H1 (cell line): ENCODE measurements around the gene NSF. TPM values are rescaled to one million over a fixed set of nuclear protein-coding genes. Genes with fewer than 3 reads are reported as not detected.

ENCODE experiments used
- CTCF ChIA-PET: fragments of 300-600 bp; sonication (Branson Sonifier 250); formaldehyde crosslinking; loops from one replicate; lab custom pipeline; 2021; ENCODE audit not compliant: partially characterized antibody; lab: Charles Lee
- POLR2A ChIA-PET: fragments of 300-600 bp; sonication (Branson Sonifier 250); formaldehyde crosslinking; loops from one replicate; lab custom pipeline; 2021; ENCODE audit warnings: inconsistent platforms; ENCODE audit not compliant: partially characterized antibody; lab: Charles Lee
- DNase-seq, 2 experiments: peaks; one replicate each; pipeline versions ENCODE4 v3.0.0 to v3.0.0-alpha.2; 2010 to 2022; ENCODE audit warnings: low spot score in 2 of 2, low read depth in 1 of 2, mixed read lengths in 1 of 2
- FAIRE-seq: peaks from 2 replicates; lab custom pipeline; 2011; peaks lifted over from hg19 to GRCh38; lab: Jason Lieb, UNC
- H2AFZ ChIP-seq: 2 replicates; pipeline ENCODE4 v1.8.1; 2012; ENCODE audit warnings: low read length, inconsistent platforms
- H2AK5ac ChIP-seq: 2 replicates; pipeline ENCODE4 v1.6.1; 2013; ENCODE audit warnings: low read depth, low read length
- H2BK120ac ChIP-seq: replicated peaks from 2 replicates; pipeline ENCODE3; 2013; ENCODE audit warnings: low read depth, low read length, inconsistent platforms
- H2BK12ac ChIP-seq: 2 replicates; pipeline ENCODE4 v1.6.1; 2013; ENCODE audit warnings: low read depth, low read length
- H2BK15ac ChIP-seq: 2 replicates; pipeline ENCODE4 v1.6.1; 2013; ENCODE audit warnings: low read length
- H2BK20ac ChIP-seq: 2 replicates; pipeline ENCODE4 v1.6.1; 2013; ENCODE audit warnings: low read length
- H2BK5ac ChIP-seq: 2 replicates; pipeline ENCODE4 v1.6.1; 2013; ENCODE audit warnings: low read depth, low read length
- H3K14ac ChIP-seq: 2 replicates; pipeline ENCODE4 v1.6.1; 2013; ENCODE audit warnings: inconsistent platforms; ENCODE audit not compliant: insufficient read length
- H3K18ac ChIP-seq: 2 replicates; pipeline ENCODE4 v1.6.1; 2013; ENCODE audit warnings: low read length; ENCODE audit errors: extremely low read depth
- H3K23ac ChIP-seq: 2 replicates; pipeline ENCODE4 v1.6.1; 2013; ENCODE audit warnings: inconsistent platforms; ENCODE audit not compliant: insufficient read length
- H3K23me2 ChIP-seq: 2 replicates; pipeline ENCODE4 v1.6.1; 2013; ENCODE audit warnings: low read depth, low read length
- H3K27ac ChIP-seq: 2 replicates; pipeline ENCODE4 v1.6.1; 2011; ENCODE audit warnings: low read depth, low read length, inconsistent platforms
- H3K27me3 ChIP-seq, 4 experiments: replicated peaks in 1 of 4; 1 replicate in 1 of 4; 2 replicates in 3 of 4; pipeline versions ENCODE4 v1.6.1 to v1.8.1; 2011 to 2013; ENCODE audit warnings: low read length in 3 of 4, mild to moderate bottlenecking in 3 of 4, inconsistent platforms in 2 of 4, mixed read lengths in 2 of 4, moderate library complexity in 1 of 4; ENCODE audit not compliant: control insufficient read depth in 3 of 4, insufficient read depth in 3 of 4; ENCODE audit errors: extremely low read depth in 1 of 4
- H3K36me3 ChIP-seq, 4 experiments: 2 replicates each; pipeline versions ENCODE4 v1.6.1 to v1.8.1; 2011 to 2013; ENCODE audit warnings: mild to moderate bottlenecking in 4 of 4, low read length in 3 of 4, moderate library complexity in 2 of 4, control low read depth in 1 of 4, inconsistent platforms in 1 of 4; ENCODE audit not compliant: insufficient read depth in 4 of 4, control insufficient read depth in 2 of 4
- H3K4ac ChIP-seq: replicated peaks from 2 replicates; pipeline ENCODE3; 2013; ENCODE audit warnings: low read length, low read depth, mixed read lengths, inconsistent platforms; ENCODE audit not compliant: insufficient read length
- H3K4me1 ChIP-seq, 4 experiments: replicated peaks in 1 of 4; 1 replicate in 1 of 4; 2 replicates in 3 of 4; pipeline versions ENCODE4 v1.6.1 to v1.8.1; 2011 to 2013; ENCODE audit warnings: low read length in 3 of 4, inconsistent platforms in 2 of 4, mixed read lengths in 1 of 4; ENCODE audit not compliant: insufficient read depth in 4 of 4, control insufficient read depth in 3 of 4
- H3K4me2 ChIP-seq, 2 experiments: 2 replicates each; pipeline versions ENCODE4 v1.6.1 to v1.8.1; 2011 to 2013; ENCODE audit warnings: low read depth in 2 of 2, low read length in 2 of 2, control low read depth in 1 of 2, inconsistent platforms in 1 of 2, mild to moderate bottlenecking in 1 of 2; ENCODE audit not compliant: insufficient read depth in 1 of 2
- H3K4me3 ChIP-seq, 4 experiments: fragments of 200-600, 300-600 bp in 1 of 4; sonication (generic), shearing (Covaris generic), sonication (Bioruptor Twin) in 1 of 4; 2 replicates each; pipeline versions ENCODE4 v1.5.1 to v1.8.1; 2011 to 2016; ENCODE audit warnings: low read length in 4 of 4, low read depth in 3 of 4, control low read depth in 2 of 4, inconsistent platforms in 2 of 4, mild to moderate bottlenecking in 2 of 4, mixed read lengths in 1 of 4, moderate library complexity in 1 of 4; ENCODE audit not compliant: insufficient read depth in 2 of 4; ENCODE audit errors: extremely low read depth in 1 of 4
- H3K56ac ChIP-seq: replicated peaks from 2 replicates; pipeline ENCODE3; 2013; ENCODE audit warnings: low read depth, mild to moderate bottlenecking, mixed read lengths, low read length, inconsistent platforms; ENCODE audit not compliant: insufficient read length
- H3K79me1 ChIP-seq: 2 replicates; pipeline ENCODE4 v1.6.1; 2013; ENCODE audit warnings: low read depth, low read length, control low read depth
- H3K79me2 ChIP-seq, 2 experiments: 2 replicates each; pipeline versions ENCODE4 v1.6.1 to v1.8.1; 2012 to 2013; ENCODE audit warnings: low read length in 2 of 2, mild to moderate bottlenecking in 2 of 2, inconsistent platforms in 1 of 2; ENCODE audit not compliant: insufficient read depth in 2 of 2, control insufficient read depth in 1 of 2
- H3K9ac ChIP-seq, 4 experiments: replicated peaks in 1 of 4; 1 replicate in 1 of 4; 2 replicates in 3 of 4; pipeline versions ENCODE4 v1.6.1 to v1.8.1; 2011 to 2013; ENCODE audit warnings: low read depth in 3 of 4, low read length in 3 of 4, control low read depth in 2 of 4, mild to moderate bottlenecking in 2 of 4, moderate library complexity in 2 of 4, inconsistent platforms in 1 of 4; ENCODE audit errors: extremely low read depth in 1 of 4
- H3K9me3 ChIP-seq, 2 experiments: 2 replicates each; pipeline versions ENCODE4 v1.6.1 to v1.8.1; 2012 to 2013; ENCODE audit warnings: mild to moderate bottlenecking in 2 of 2, moderate library complexity in 2 of 2, control low read depth in 1 of 2, inconsistent platforms in 1 of 2, low read depth in 1 of 2, low read length in 1 of 2, mixed read lengths in 1 of 2; ENCODE audit not compliant: insufficient read depth in 2 of 2
- H4K20me1 ChIP-seq, 2 experiments: replicated peaks in 1 of 2; 2 replicates each; pipeline versions ENCODE3 to v1.8.1; 2011 to 2013; ENCODE audit warnings: inconsistent platforms in 2 of 2, low read length in 2 of 2, mild to moderate bottlenecking in 1 of 2; ENCODE audit not compliant: insufficient read depth in 2 of 2, control insufficient read depth in 1 of 2
- H4K5ac ChIP-seq: 2 replicates; pipeline ENCODE4 v1.6.1; 2013; ENCODE audit warnings: low read length, low read depth, mixed read lengths, inconsistent platforms; ENCODE audit not compliant: insufficient read length
- H4K8ac ChIP-seq: 2 replicates; pipeline ENCODE4 v1.8.0; 2013; ENCODE audit warnings: mild to moderate bottlenecking, moderate library complexity, low read length, inconsistent platforms; ENCODE audit not compliant: insufficient read depth; ENCODE audit errors: extremely low read depth
- H4K91ac ChIP-seq: replicated peaks from 2 replicates; pipeline ENCODE3; 2013; ENCODE audit warnings: low read length, mixed read lengths, inconsistent platforms; ENCODE audit not compliant: insufficient read length
- E2F6 ChIP-seq: IDR thresholded peaks from 2 replicates; pipeline ENCODE4 v1.6.1; 2012; ENCODE audit warnings: inconsistent platforms
- KDM1A ChIP-seq: fragments of 200-600, 300-600 bp; sonication (generic); IDR thresholded peaks from 2 replicates; pipeline ENCODE4 v1.7.1; 2016; ENCODE audit warnings: mild to moderate bottlenecking, low read length, borderline replicate concordance
- WGBS, 2 experiments: shearing (Covaris generic) in 1 of 2; methylation state at CpG; one replicate each; pipeline versions ENCODE4 v1.1.6 to v1.1.7; 2013 to 2015; ENCODE audit warnings: low lambda C conversion rate in 2 of 2, mixed read lengths in 2 of 2, inconsistent platforms in 1 of 2, low coverage in 1 of 2, missing lambda C conversion rate in 1 of 2; ENCODE audit not compliant: insufficient replicate concordance in 2 of 2, insufficient coverage in 1 of 2, insufficient read length in 1 of 2; ENCODE audit errors: extremely low coverage in 1 of 2, missing lambda C conversion rate in 1 of 2; 5-methylcytosine and 5-hydroxymethylcytosine counted together
- polyA plus RNA-seq, 7 experiments: library from polyadenylated mRNA; depleted of rRNA in 3 of 7; stranded (reverse) in 5 of 7; unstranded in 2 of 7; fragments of >200 nt in 5 of 7; fragments of 200-250 nt in 2 of 7; gene quantifications; 1 replicate in 5 of 7; 2 replicates in 1 of 7; 4 replicates in 1 of 7; pipeline versions ENCODE4 v1.2.1 to v1.2.3, GENCODE V29; 2011 to 2013; ENCODE audit warnings: missing spikeins in 2 of 7, mixed read lengths in 2 of 7
- total RNA-seq: library from RNA; stranded (reverse); fragmentation: NEBNext Ultra II Directional; extraction: Animal tissue kit (Norgen Biotek cat#: 25700); gene quantifications from 2 replicates; pipeline ENCODE4 v1.2.1, GENCODE V29; 2021

NSF gene
- total and polyA plus RNA-seq, 2 of the 8 experiments (the other 6 are each of a cell fraction or from before 2014, with no cell fraction given) = 13.0 to 27.7 TPM

- CTCF ChIA-PET = interaction anchor here (0.6 to 10.7 kb wide), 5 partner anchors 9 to 60 kb away, joined by 3 to 81 read pairs (median 4); no protein-coding TSS in a partner anchor
- Histone ChIP-seq H3K4me3 (no peak overlapping the region), H3K27me3 (peaks cover 28 to 63% (median 58%) of the 10 kb centered on the region in 4 experiments), H2BK20ac (no peak overlapping the region), H3K9me3 (peaks cover 0 to 2% of the 10 kb centered on the region in 2 experiments; a peak in 1 of 4 replicates), H3K36me3 (no peaks in the 10 kb centered on the region), H2AK5ac (no peak overlapping the region; the same call in 1 of the 2 replicates), H2BK12ac (no peak overlapping the region), H4K20me1 (peaks cover 0 to 8% of the 10 kb centered on the region in 2 experiments), H2BK5ac (no peak overlapping the region), H3K4ac (no peak overlapping the region), H3K23me2 (no peaks in the 10 kb centered on the region), H3K9ac (no peak overlapping the region), H4K5ac (no peak overlapping the region), H3K14ac (no peak overlapping the region), H3K4me1 (peaks cover 1 to 10% (median 9%) of the 10 kb centered on the region in 4 experiments), H4K91ac (no peak overlapping the region), H3K27ac (no peak overlapping the region), H3K79me1 (no peaks in the 10 kb centered on the region), H3K79me2 (no peaks in the 10 kb centered on the region), H2BK15ac (no peak overlapping the region), H3K4me2 (no peak overlapping the region), H3K23ac (no peak overlapping the region), H2BK120ac (no peak overlapping the region), H3K18ac (no peak overlapping the region), H3K56ac (no peak overlapping the region), H4K8ac (no peak overlapping the region), H2AFZ (no peak overlapping the region)
- WGBS, 2 experiments = 85% methylated on average over 23 of the region's 23 CpGs; no CpG with 5 or more reads in 1 of the 2 experiments
- DNase-seq (no peak), FAIRE-seq (no peak)
- POLR2A ChIA-PET = no interaction called here
- TF ChIP-seq E2F6 (peak; percentile 33; the same call in 1 of the 2 replicates), KDM1A (no peak)
Measured at GRCh38 chr17:46777943-46778915, 187.8 kb downstream of the NSF start.
